Suprapubic skin (tissue), 4 donors: ENCODE results near the gene MGAT3.

Experiments
- CTCF ChIP-seq, 2 donors: fragments of 200-600 bp in 1 of 2; fragments of 450-650 bp in 1 of 2; sonication (generic) in 1 of 2; IDR thresholded peaks; one replicate each; pipeline ENCODE4 v1.5.1; 2016 to 2019; ENCODE audit warnings: antibody characterized with exemption in 2 of 2, mild to moderate bottlenecking in 1 of 2, moderate library complexity in 1 of 2
- EP300 ChIP-seq: sonication (generic); formaldehyde crosslinking; IDR thresholded peaks from one replicate; pipeline ENCODE4 v1.6.1; 2017; ENCODE audit warnings: antibody characterized with exemption
- POLR2A ChIP-seq, 2 donors: fragments of 450-650 bp; IDR thresholded peaks; one replicate each; pipeline ENCODE4 v1.6.1; 2017; ENCODE audit warnings: antibody characterized with exemption in 2 of 2, mild to moderate bottlenecking in 2 of 2, moderate library complexity in 2 of 2
- POLR2AphosphoS5 ChIP-seq, 3 donors: sonication (generic); formaldehyde crosslinking; IDR thresholded peaks; one replicate each; pipeline ENCODE4 v1.6.1; 2017; ENCODE audit warnings: antibody characterized with exemption in 3 of 3

- no peak for TF ChIP-seq CTCF (IDR thresholded peaks at IDR 0.05)
- TF ChIP-seq POLR2A (IDR thresholded peaks at IDR 0.05), result no peak
- no peak for TF ChIP-seq POLR2AphosphoS5 (IDR thresholded peaks at IDR 0.05)
- no peak for TF ChIP-seq EP300
Measured at GRCh38 chr22:39466228-39467006, 9.6 kb downstream of the MGAT3 start.
